RPMI8226 (cell line): ENCODE results near the gene CCDC149.

ENCODE experiments used
- DNase-seq: peaks from one replicate; pipeline ENCODE4 v3.0.0-alpha.2; 2015

The CCDC149 gene

GRCh38 chr4:24799196-24799543 is 113.7 kb downstream of the CCDC149 start:
- no peak for DNase-seq

GRCh38 chr4:24798036-24798610 is 114.7 kb downstream of the CCDC149 start:
- no peak for DNase-seq

GRCh38 chr4:24796620-24797019 is 116.2 kb downstream of the CCDC149 start:
- no peak for DNase-seq

GRCh38 chr4:24795666-24796381 is 117.0 kb downstream of the CCDC149 start:
- DNase-seq, result no peak

- DNase-seq, result no peak
These were observed 117.8 kb downstream of the CCDC149 start, which contains the start of gene SOD3 for GRCh38 chr4:24794916-24795665. SOD3 (plus strand) TSS chr4:24795573; CDS start chr4:24799522, 3,949 bp downstream.

- DNase-seq, result no peak
These were observed 118.4 kb downstream of the CCDC149 start for GRCh38 chr4:24794480-24794879.

GRCh38 chr4:24794051-24794450 is 118.8 kb downstream of the CCDC149 start:
- no peak for DNase-seq

- peak; percentile 3 for DNase-seq
These were observed 119.4 kb downstream of the CCDC149 start for GRCh38 chr4:24793219-24794005.

GRCh38 chr4:24792552-24792951 is 120.3 kb downstream of the CCDC149 start:
- DNase-seq, result no peak

- DNase-seq, result no peak
These were observed 121.8 kb downstream of the CCDC149 start for GRCh38 chr4:24791043-24791442.

GRCh38 chr4:24783506-24783905 is 129.3 kb downstream of the CCDC149 start:
- no peak for DNase-seq

- DNase-seq, result no peak
These were observed 130.7 kb downstream of the CCDC149 start for GRCh38 chr4:24781999-24782745.

GRCh38 chr4:24780936-24781495 is 131.8 kb downstream of the CCDC149 start:
- DNase-seq, result no peak

- DNase-seq, result no peak
These were observed 134.2 kb downstream of the CCDC149 start for GRCh38 chr4:24778464-24779225.

GRCh38 chr4:24777536-24778463 is 135.0 kb downstream of the CCDC149 start:
- DNase-seq, result no peak

- no peak for DNase-seq
These were observed 137.1 kb downstream of the CCDC149 start for GRCh38 chr4:24775750-24776149.

- no peak for DNase-seq
These were observed 137.7 kb downstream of the CCDC149 start for GRCh38 chr4:24775032-24775605.

GRCh38 chr4:24774452-24774851 is 138.4 kb downstream of the CCDC149 start:
- no peak for DNase-seq

- no peak for DNase-seq
These were observed 139.9 kb downstream of the CCDC149 start for GRCh38 chr4:24772952-24773351.
